Keratinocyte (primary cell): ENCODE results near the gene CELSR1. TPM values are rescaled to one million over a fixed set of nuclear protein-coding genes. Genes with fewer than 3 reads are reported as not detected.

Source experiments
- DNase-seq: peaks from one replicate; pipeline ENCODE4 v3.0.0-alpha.2; 2011; ENCODE audit warnings: low read depth, missing footprints, low spot score
- FAIRE-seq: peaks from 2 replicates; lab custom pipeline; 2011; peaks lifted over from hg19 to GRCh38; lab: Jason Lieb, UNC
- H2AFZ ChIP-seq: 2 replicates; pipeline ENCODE4 v1.6.0; 2012; ENCODE audit warnings: low read length, control low read depth, inconsistent platforms; ENCODE audit not compliant: control insufficient read depth
- H3K27ac ChIP-seq: 2 replicates; pipeline ENCODE4 v1.5.1; 2011; ENCODE audit warnings: low read length; ENCODE audit not compliant: control insufficient read depth, insufficient read depth
- H3K27me3 ChIP-seq: 3 replicates; pipeline ENCODE4 v1.6.0; 2011; ENCODE audit warnings: low read length; ENCODE audit not compliant: control insufficient read depth, insufficient read depth; ENCODE audit errors: extremely low read depth
- H3K36me3 ChIP-seq, 2 experiments: 2 replicates in 1 of 2; 3 replicates in 1 of 2; pipeline ENCODE4 v1.5.1; 2011; ENCODE audit warnings: low read length in 2 of 2, mild to moderate bottlenecking in 1 of 2; ENCODE audit not compliant: control insufficient read depth in 2 of 2, insufficient read depth in 2 of 2; ENCODE audit errors: extremely low read depth in 1 of 2
- H3K4me1 ChIP-seq: 3 replicates; pipeline ENCODE4 v1.5.1; 2011; ENCODE audit warnings: low read length; ENCODE audit not compliant: control insufficient read depth, insufficient read depth; ENCODE audit errors: extremely low read depth
- H3K4me2 ChIP-seq: 3 replicates; pipeline ENCODE4 v1.6.0; 2011; ENCODE audit warnings: low read depth, low read length; ENCODE audit not compliant: control insufficient read depth, insufficient read depth; ENCODE audit errors: extremely low read depth
- H3K4me3 ChIP-seq, 3 experiments: fragments of 200-600 bp in 1 of 3; sonication (generic) in 1 of 3; 2 replicates in 2 of 3; 3 replicates in 1 of 3; pipeline ENCODE4 v1.5.1; 2011 to 2016; ENCODE audit warnings: low read length in 3 of 3, mild to moderate bottlenecking in 3 of 3, control low read depth in 2 of 3, inconsistent platforms in 1 of 3, low read depth in 1 of 3, mixed read lengths in 1 of 3, mixed run types in 1 of 3, moderate library complexity in 1 of 3; ENCODE audit not compliant: control insufficient read depth in 2 of 3, insufficient read depth in 2 of 3; ENCODE audit errors: extremely low read depth in 1 of 3
- H3K79me2 ChIP-seq: 2 replicates; pipeline ENCODE4 v1.6.0; 2012; ENCODE audit warnings: low read length; ENCODE audit not compliant: control insufficient read depth, insufficient read depth
- H3K9ac ChIP-seq: 3 replicates; pipeline ENCODE4 v1.6.0; 2011; ENCODE audit warnings: low read length; ENCODE audit not compliant: control insufficient read depth, insufficient read depth; ENCODE audit errors: extremely low read depth
- H3K9me1 ChIP-seq: 3 replicates; pipeline ENCODE4 v1.6.0; 2011; ENCODE audit warnings: low read length; ENCODE audit not compliant: control insufficient read depth, insufficient read depth; ENCODE audit errors: extremely low read depth
- H3K9me3 ChIP-seq: 2 replicates; pipeline ENCODE4 v1.5.1; 2012; ENCODE audit warnings: low read depth, low read length; ENCODE audit not compliant: control insufficient read depth
- H4K20me1 ChIP-seq: 3 replicates; pipeline ENCODE4 v1.6.0; 2011; ENCODE audit warnings: low read length; ENCODE audit not compliant: control insufficient read depth, insufficient read depth; ENCODE audit errors: extremely low read depth
- EZH2 ChIP-seq: IDR thresholded peaks from one replicate; pipeline ENCODE4 v1.6.1; 2012; ENCODE audit warnings: inconsistent platforms, mild to moderate bottlenecking, low read length, moderate library complexity
- dilution Hi-C: fragments of 300-500 bp; cut with MboI; formaldehyde crosslinking; loops from one replicate; pipeline ENCODE4 v1.7.0; 2020; ENCODE audit warnings: low sequenced_read_pairs; ENCODE audit not compliant: extremely low pct_ligation_motif_present
- polyA plus RNA-seq, 5 experiments: library from polyadenylated mRNA; depleted of rRNA in 3 of 5; stranded (reverse) in 3 of 5; stranded (forward) in 1 of 5; unstranded in 1 of 5; fragments of >200 nt; gene quantifications; 1 replicate in 1 of 5; 2 replicates in 3 of 5; 3 replicates in 1 of 5; pipeline versions ENCODE4 v1.2.1 to v1.2.3, GENCODE V29; 2011 to 2012; ENCODE audit warnings: missing spikeins in 2 of 5, low read depth in 1 of 5, low replicate concordance in 1 of 5
- TF ChIP-seq, protein P1 (sequence below), 3 experiments: IDR thresholded peaks in 1 of 3; conservative IDR thresholded peaks in 1 of 3; optimal IDR thresholded peaks in 1 of 3; 2 replicates in 2 of 3; 3 replicates in 1 of 3; pipeline versions ENCODE3 to v1.5.1; 2011; ENCODE audit warnings: low read length in 3 of 3, mild to moderate bottlenecking in 3 of 3, moderate library complexity in 2 of 3, control low read depth in 1 of 3, inconsistent platforms in 1 of 3; ENCODE audit not compliant: insufficient read depth in 2 of 3; ENCODE audit errors: extremely low read depth in 1 of 3

CELSR1 gene
- polyA plus RNA-seq, 1 donor (not counting 4 experiments of a cell fraction or from before 2014, with no cell fraction given) = 16.1 TPM

DNA sequence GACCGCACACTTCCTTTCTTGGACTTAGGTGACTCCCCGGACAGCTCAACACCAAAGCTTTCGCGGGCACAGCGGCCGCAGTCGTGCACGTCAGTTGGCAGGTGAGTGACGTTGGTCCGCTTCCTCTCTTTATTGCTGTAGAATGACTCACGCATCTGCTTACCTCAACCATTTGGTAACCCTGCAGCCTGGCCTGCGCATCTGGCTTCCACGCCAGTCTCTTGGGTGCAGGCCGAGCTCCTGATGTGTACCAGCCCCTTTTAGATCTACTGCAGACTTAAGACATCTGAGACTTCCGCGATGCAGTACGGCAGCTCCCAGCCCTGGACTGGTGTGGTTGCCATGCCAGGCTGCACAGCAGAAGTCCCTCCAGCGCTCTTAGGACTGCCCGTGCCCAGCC is 214.3 kb downstream of the CELSR1 start:
- Histone ChIP-seq H3K79me2 (peaks cover 5% of the 10 kb centered on the region), H3K9ac (no peak overlapping the region), H3K4me1 (no peaks in the 10 kb centered on the region), H3K9me3 (no peaks in the 10 kb centered on the region), H3K36me3 (peaks cover 0 to 30% of the 10 kb centered on the region in 2 experiments), H3K4me3 (no peak overlapping the region), H2AFZ (no peak overlapping the region), H3K27me3 (no peaks in the 10 kb centered on the region), H3K27ac (no peak overlapping the region), H3K4me2 (no peak overlapping the region), H4K20me1 (no peaks in the 10 kb centered on the region), H3K9me1 (no peaks in the 10 kb centered on the region)
- FAIRE-seq = no peak
- dilution Hi-C loops = no loop called here
- no peak for DNase-seq
- no peak for TF ChIP-seq EZH2
- TF ChIP-seq, protein P1, sequence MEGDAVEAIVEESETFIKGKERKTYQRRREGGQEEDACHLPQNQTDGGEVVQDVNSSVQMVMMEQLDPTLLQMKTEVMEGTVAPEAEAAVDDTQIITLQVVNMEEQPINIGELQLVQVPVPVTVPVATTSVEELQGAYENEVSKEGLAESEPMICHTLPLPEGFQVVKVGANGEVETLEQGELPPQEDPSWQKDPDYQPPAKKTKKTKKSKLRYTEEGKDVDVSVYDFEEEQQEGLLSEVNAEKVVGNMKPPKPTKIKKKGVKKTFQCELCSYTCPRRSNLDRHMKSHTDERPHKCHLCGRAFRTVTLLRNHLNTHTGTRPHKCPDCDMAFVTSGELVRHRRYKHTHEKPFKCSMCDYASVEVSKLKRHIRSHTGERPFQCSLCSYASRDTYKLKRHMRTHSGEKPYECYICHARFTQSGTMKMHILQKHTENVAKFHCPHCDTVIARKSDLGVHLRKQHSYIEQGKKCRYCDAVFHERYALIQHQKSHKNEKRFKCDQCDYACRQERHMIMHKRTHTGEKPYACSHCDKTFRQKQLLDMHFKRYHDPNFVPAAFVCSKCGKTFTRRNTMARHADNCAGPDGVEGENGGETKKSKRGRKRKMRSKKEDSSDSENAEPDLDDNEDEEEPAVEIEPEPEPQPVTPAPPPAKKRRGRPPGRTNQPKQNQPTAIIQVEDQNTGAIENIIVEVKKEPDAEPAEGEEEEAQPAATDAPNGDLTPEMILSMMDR (optimal IDR thresholded peaks at IDR 0.05 in 1 of 3, IDR thresholded peaks at IDR 0.05 in 1 of 3, conservative IDR thresholded peaks at IDR 0.05 in 1 of 3; ENCODE audit: extremely low read depth in 1 of 3, insufficient read depth in 2 of 3, low read length in 3 of 3) = no peak

DNA sequence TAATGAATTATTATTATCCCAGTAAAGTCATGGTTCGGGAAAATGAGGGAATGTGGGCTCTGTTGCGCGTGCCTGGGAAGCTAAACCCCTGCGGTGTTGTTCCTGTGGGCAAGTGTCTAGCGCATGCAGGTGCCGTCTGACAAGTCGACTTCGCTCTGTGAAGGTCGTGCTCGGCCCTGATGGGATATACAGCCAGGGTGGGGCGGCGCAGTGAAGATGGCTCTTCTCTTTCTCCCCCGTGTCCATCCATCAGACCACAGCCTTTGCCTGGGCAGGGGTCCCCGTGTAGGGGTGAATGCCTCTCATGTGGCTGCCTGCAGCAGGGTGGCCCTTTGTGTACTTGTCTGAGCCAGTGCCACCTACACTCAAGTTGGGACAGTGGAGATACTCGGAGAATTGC is 214.7 kb downstream of the CELSR1 start:
- no peaks in the 10 kb centered on the region for H3K9me1 ChIP-seq
- DNase-seq (no peak), FAIRE-seq (no peak)
- H3K79me2 ChIP-seq = peaks cover 5% of the 10 kb centered on the region
- no peak overlapping the region for H2AFZ ChIP-seq
- H3K4me2 ChIP-seq = no peak overlapping the region
- no peak overlapping the region for H3K27ac ChIP-seq
- H4K20me1 ChIP-seq = no peaks in the 10 kb centered on the region
- H3K36me3 ChIP-seq = peaks cover 2 to 26% of the 10 kb centered on the region in 2 experiments
- dilution Hi-C loops = no loop called here
- no peak overlapping the region for H3K4me3 ChIP-seq
- TF ChIP-seq EZH2 = no peak
- TF ChIP-seq, protein P1 (optimal IDR thresholded peaks at IDR 0.05 in 1 of 3, IDR thresholded peaks at IDR 0.05 in 1 of 3, conservative IDR thresholded peaks at IDR 0.05 in 1 of 3; ENCODE audit: extremely low read depth in 1 of 3, insufficient read depth in 2 of 3, low read length in 3 of 3) = no peak
- H3K9ac ChIP-seq = no peak overlapping the region
- H3K27me3 ChIP-seq = no peaks in the 10 kb centered on the region
- no peaks in the 10 kb centered on the region for H3K9me3 ChIP-seq
- H3K4me1 ChIP-seq = no peaks in the 10 kb centered on the region
